Activated CD4-positive, alpha-beta T cell treated with anti-CD3 and anti-CD28 coated beads for 36 hours (primary cell): Measurements from ENCODE around the gene GALR3. TPM values are rescaled to one million over a fixed set of nuclear protein-coding genes. Genes with fewer than 3 reads are reported as not detected.
A peak's percentile ranks its signal among the peaks of the same experiment; 100 is the strongest.

ENCODE experiments used
- ATAC-seq: fragments of 200-7000 bp; cut with Tn5 transposase; one replicate; pipeline ENCODE4 v1.10.0; 2021; ENCODE audit warnings: mild to moderate bottlenecking, moderate library complexity
- CTCF ChIA-PET: fragments of 350-600 bp; sonication (Branson Sonifier 250); formaldehyde crosslinking; loops from one replicate; lab custom pipeline; 2021; ENCODE audit warnings: antibody characterized with exemption; lab: Charles Lee
- POLR2A ChIA-PET: fragments of 350-600 bp; sonication (Branson Sonifier 250); formaldehyde crosslinking; loops from one replicate; lab custom pipeline; 2021; ENCODE audit warnings: antibody characterized with exemption, inconsistent platforms; lab: Charles Lee
- DNase-seq: peaks from one replicate; pipeline ENCODE4 v3.0.0-alpha.2; 2020
- H3K27ac Mint-ChIP-seq: one replicate; pipeline ENCODE4 v1.8.0; 2021; ENCODE audit warnings: mixed read lengths
- H3K27me3 Mint-ChIP-seq: one replicate; pipeline ENCODE4 v1.8.0; 2021; ENCODE audit warnings: mixed read lengths
- H3K36me3 Mint-ChIP-seq: one replicate; pipeline ENCODE4 v1.8.0; 2021; ENCODE audit warnings: low read depth, mixed read lengths
- H3K4me1 Mint-ChIP-seq: one replicate; pipeline ENCODE4 v1.8.0; 2021; ENCODE audit warnings: mixed read lengths
- H3K4me3 Mint-ChIP-seq: one replicate; pipeline ENCODE4 v1.8.0; 2021; ENCODE audit warnings: mild to moderate bottlenecking, moderate library complexity, mixed read lengths
- H3K9me3 Mint-ChIP-seq: one replicate; pipeline ENCODE4 v1.8.0; 2021; ENCODE audit warnings: low read depth, mixed read lengths
- intact Hi-C, 2 experiments: fragments of 100-400 bp; cut with DNase I in 1 of 2; cut with micrococcal nuclease in 1 of 2; formaldehyde crosslinking; loops; one replicate each; pipeline versions ENCODE4 v1.14.2 to v1.15.1; 2022 to 2024; cut with DNase I, micrococcal nuclease
- total RNA-seq, 2 experiments: library from RNA; stranded (reverse); gene quantifications; one replicate each; pipeline ENCODE4 v1.2.3, GENCODE V29; 2021

The GALR3 gene
- total RNA-seq, 2 experiments from 2014 or later = 0.21 TPM; not detected in 1

DNA sequence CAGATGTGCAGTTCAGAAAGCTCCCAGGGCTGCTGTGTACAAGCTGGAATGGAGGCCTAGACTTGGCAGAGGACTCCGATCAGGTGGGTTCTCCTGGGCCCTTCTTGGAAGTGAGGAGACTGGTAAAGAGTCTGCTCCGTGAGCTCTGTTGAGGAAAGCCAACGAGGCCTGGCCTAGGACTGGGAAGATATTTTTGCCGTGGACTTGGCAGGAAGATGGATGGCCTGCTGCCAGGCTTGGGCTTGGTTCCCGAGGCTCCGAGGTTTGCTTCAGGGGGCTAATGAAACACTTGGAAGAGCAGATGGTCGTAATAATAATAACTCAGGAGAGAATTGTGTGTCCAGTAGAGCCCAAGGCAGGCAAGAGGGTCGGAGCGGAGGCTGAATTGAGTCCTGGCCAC, 3.9 kb downstream of the GALR3 start:
- H3K36me3 Mint-ChIP-seq = peaks cover 11% of the 10 kb centered on the region
- no peak overlapping the region for H3K4me3 Mint-ChIP-seq
- peaks cover 15% of the 10 kb centered on the region for H3K27me3 Mint-ChIP-seq
- DNase-seq (no peak), ATAC-seq (no peak)
- ChIA-PET POLR2A (no interaction called here), CTCF (no interaction called here)
- H3K4me1 Mint-ChIP-seq = no peaks in the 10 kb centered on the region
- intact Hi-C loops = no loop called here
- no peak overlapping the region for H3K27ac Mint-ChIP-seq
- H3K9me3 Mint-ChIP-seq = no peaks in the 10 kb centered on the region

DNA sequence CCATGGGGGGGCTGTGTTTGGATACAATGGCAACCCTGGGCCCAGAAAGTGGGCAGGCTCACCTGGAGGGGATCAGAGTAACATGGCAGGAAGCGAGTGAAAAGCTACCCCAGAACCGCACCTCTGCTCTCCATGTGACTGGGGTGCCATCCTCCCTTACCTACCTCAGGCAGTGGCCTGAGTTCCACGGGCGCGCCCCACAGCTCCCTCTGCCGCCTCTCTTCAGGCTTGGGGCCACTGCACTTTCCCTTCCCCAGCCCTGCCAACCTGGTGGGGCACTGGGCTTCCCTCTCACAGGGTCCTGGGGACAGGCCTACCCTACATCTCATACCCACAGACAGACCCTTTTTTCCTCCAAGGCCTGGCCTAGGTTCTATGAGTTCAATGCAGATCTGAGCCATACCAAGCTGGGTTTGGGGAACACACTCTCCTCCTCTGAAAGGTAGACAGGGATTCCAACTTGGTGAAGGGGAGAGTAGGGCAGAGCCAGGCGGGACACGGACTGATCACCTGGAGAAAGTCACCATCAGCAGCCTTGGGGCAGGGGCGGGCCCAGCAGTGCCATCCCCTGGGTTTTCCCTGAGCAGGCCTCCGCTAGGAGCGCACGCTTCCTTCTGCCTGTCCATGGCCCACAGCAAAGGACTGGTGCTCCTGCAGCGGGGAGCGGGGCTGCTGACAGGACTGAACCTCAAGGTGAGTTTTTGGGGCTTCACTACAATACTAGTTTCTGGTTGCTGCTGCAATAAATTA, 7.1 kb downstream of the GALR3 start:
- POLR2A ChIA-PET = no interaction called here

GRCh38 chr22:37831472-37831871, 8.3 kb downstream of the GALR3 start:
- CTCF ChIA-PET = no interaction called here
- Mint-ChIP-seq H3K27ac (no peak overlapping the region), H3K36me3 (peaks cover 17% of the 10 kb centered on the region), H3K4me1 (no peaks in the 10 kb centered on the region), H3K27me3 (no peaks in the 10 kb centered on the region), H3K9me3 (no peaks in the 10 kb centered on the region), H3K4me3 (no peak overlapping the region)
- DNase-seq (no peak), ATAC-seq (no peak)
- intact Hi-C loops = no loop called here
- POLR2A ChIA-PET = no interaction called here

More for the DNA sequence above, 7.1 kb downstream of the GALR3 start:
- peaks cover 17% of the 10 kb centered on the region for H3K36me3 Mint-ChIP-seq
- peaks cover 2% of the 10 kb centered on the region for H3K27me3 Mint-ChIP-seq
- DNase-seq (no peak), ATAC-seq (no peak)
- H3K9me3 Mint-ChIP-seq = no peaks in the 10 kb centered on the region
- H3K4me1 Mint-ChIP-seq = no peaks in the 10 kb centered on the region
- CTCF ChIA-PET = interaction anchor here (1.1 kb wide), 1 partner anchor 12 kb away, joined by 3 read pairs; no protein-coding TSS in a partner anchor
- H3K4me3 Mint-ChIP-seq = no peak overlapping the region
- intact Hi-C loops = no loop called here
- no peak overlapping the region for H3K27ac Mint-ChIP-seq

DNA sequence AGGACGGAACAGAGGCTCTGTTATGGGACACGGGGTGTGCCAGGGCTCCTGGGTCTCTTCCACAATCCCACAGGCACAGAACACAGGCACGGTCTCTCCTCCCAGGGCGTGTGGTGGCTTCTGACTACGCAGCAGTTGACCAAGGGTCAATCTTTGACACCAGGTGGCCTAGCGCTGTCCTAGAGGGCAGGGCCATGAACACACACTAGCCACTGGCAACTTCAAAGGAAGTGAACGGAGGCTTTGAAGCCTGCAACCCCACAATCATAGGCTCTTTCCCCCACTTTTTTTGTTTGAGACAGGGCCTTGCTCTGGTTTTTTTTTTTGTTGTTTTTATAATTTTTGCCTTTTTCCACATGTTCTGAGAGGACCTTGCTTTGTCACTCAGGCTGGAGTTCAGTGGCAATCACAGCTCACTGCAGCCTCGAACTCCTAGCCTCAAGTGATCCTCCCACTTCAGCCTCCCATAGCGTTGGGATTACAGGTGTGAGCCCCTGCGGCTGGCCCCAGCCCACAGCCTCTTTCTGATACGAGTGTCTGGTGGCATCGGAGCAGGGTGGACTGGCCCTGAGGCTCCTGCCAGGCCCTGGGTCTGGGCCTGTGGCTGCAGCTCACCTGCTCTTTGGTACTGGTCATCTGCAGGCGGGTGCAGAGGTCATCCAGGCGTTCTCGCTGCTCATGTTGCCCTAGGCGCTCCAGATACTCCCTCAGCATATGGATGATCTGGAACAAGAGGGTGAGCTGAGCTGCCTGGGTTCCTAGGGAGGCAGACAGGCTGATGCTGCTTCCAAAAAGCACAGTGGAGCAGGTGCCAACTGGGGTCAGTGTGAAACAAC, 9.1 kb downstream of the GALR3 start:
- POLR2A ChIA-PET = no interaction called here
- no peak overlapping the region for H3K27ac Mint-ChIP-seq
- H3K9me3 Mint-ChIP-seq = no peaks in the 10 kb centered on the region
- H3K36me3 Mint-ChIP-seq = peaks cover 21% of the 10 kb centered on the region
- CTCF ChIA-PET = no interaction called here
- H3K4me1 Mint-ChIP-seq = no peaks in the 10 kb centered on the region
- H3K27me3 Mint-ChIP-seq = no peaks in the 10 kb centered on the region
- intact Hi-C loops = no loop called here
- no peak overlapping the region for H3K4me3 Mint-ChIP-seq
- no peak for DNase-seq
- ATAC-seq = no peak

DNA sequence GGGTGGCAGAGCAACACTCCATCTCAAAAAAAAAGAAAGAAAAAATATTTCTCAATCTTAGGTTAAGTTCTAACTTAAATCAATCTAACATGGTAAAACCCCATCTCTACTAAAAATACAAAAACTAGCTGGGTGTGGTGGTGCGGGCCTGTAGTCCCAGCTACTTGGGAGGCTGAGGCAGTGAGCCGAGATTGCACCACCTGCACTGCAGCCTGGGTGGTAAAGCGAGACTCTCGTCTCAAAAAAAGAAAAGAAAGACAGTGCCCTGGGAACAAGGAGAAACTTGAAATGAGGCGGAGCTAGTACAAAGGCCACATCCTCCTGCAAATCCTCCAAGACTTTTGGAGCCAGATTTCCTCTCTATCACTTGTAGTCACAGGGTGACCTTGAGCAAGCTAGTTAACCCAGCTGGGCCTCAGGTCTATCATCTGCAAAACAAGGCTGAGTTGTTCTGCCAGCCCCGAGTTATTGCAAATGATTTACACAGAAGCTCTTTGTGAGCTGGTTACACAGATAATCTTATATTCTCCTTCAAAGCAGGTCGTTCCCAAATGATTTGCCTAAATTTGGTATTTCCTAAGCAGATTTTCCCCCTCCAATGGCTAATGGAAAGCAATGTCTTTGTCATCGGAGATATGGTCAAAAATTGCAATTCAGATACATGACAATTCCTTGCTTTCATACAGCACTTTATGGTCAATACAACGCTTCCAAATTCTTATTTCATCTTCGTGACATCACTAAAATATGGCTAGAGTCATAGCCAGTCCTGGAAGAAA, 19.0 kb downstream of the GALR3 start:
- Mint-ChIP-seq H3K27me3 (no peaks in the 10 kb centered on the region), H3K27ac (no peak overlapping the region), H3K9me3 (peaks cover 2% of the 10 kb centered on the region), H3K36me3 (peaks cover 10% of the 10 kb centered on the region), H3K4me3 (peak overlapping the region; percentile 83), H3K4me1 (peaks cover 16% of the 10 kb centered on the region)
- POLR2A ChIA-PET = interaction anchor here (0.6 to 0.7 kb wide), 2 partner anchors 20 to 342 kb away, joined by 3 to 8 read pairs; no protein-coding TSS in a partner anchor
- intact Hi-C loops = loop anchor here in 1 of 2 experiments (10.0 kb wide), 1 partner anchor 113 kb away; the partner anchor contains the start of genes C22orf23 and POLR2F
- no peak for ATAC-seq
- DNase-seq = no peak
- CTCF ChIA-PET = interaction anchor here (0.6 to 3.0 kb wide), 4 partner anchors 12 to 1046 kb away, joined by 3 to 18 read pairs (median 4); no protein-coding TSS in a partner anchor

GRCh38 chr22:37843741-37844089, 20.5 kb downstream of the GALR3 start:
- ChIA-PET CTCF (interaction anchor here (0.5 to 3.0 kb wide), 9 partner anchors 8 to 237 kb away, joined by 3 to 18 read pairs (median 4); partner anchors contain the start of gene PDXP), POLR2A (interaction anchor here (0.6 to 1.3 kb wide), 8 partner anchors 10 to 185 kb away, joined by 3 to 9 read pairs (median 4); partner anchors contain the start of genes C22orf23, GCAT and POLR2F)
- ATAC-seq (peak; percentile 30), DNase-seq (peak; percentile 70)
- Mint-ChIP-seq H3K4me3 (peak overlapping the region; percentile 83), H3K36me3 (peaks cover 15% of the 10 kb centered on the region), H3K27ac (peak overlapping the region; percentile 88), H3K27me3 (no peaks in the 10 kb centered on the region), H3K9me3 (peaks cover 2% of the 10 kb centered on the region), H3K4me1 (peaks cover 26% of the 10 kb centered on the region)
- intact Hi-C loops = loop anchor here (1.0 to 10.0 kb wide), 16 partner anchors 25 to 838 kb away; partner anchors contain the start of genes C22orf23 (in 2 of the 2), POLR2F (in 2 of the 2), DMC1 (in 1 of the 2) and GCAT (in 1 of the 2)

DNA sequence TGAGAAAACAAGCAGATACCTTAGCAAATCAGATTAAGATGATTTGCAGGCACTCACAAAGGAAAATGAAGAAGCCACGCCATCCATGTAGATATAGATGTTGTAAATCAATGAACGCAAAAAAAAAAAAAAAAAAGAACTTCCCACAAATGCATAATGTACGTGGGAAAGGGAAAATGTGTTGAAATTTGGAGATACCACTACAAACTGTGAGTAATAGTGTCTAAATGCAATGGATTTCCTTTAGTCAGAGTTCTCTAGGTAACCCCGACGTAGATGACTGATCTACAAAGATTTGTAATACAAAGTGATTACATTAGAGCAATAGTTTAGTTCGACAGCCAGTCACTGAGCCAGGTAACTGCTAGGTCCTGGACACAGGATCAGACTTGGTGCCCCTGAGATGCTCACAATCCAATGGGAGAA, 21.7 kb downstream of the GALR3 start:
- Mint-ChIP-seq H3K4me3 (peak overlapping the region; percentile 83), H3K27ac (peak overlapping the region; percentile 76), H3K27me3 (no peaks in the 10 kb centered on the region), H3K9me3 (peaks cover 2% of the 10 kb centered on the region), H3K36me3 (peaks cover 24% of the 10 kb centered on the region), H3K4me1 (peaks cover 31% of the 10 kb centered on the region)
- ChIA-PET CTCF (interaction anchor here (0.7 to 2.0 kb wide), 6 partner anchors 17 to 201 kb away, joined by 3 to 7 read pairs (median 4); no protein-coding TSS in a partner anchor), POLR2A (interaction anchor here (0.6 to 1.3 kb wide), 3 partner anchors 11 to 162 kb away, joined by 3 to 6 read pairs (median 4); no protein-coding TSS in a partner anchor)
- DNase-seq = no peak
- intact Hi-C loops = loop anchor here (1.0 to 10.0 kb wide), 19 partner anchors 27 to 836 kb away; partner anchors contain the start of genes C22orf23 (in 2 of the 2), GCAT (in 2 of the 2), POLR2F (in 2 of the 2) and CSNK1E (in 1 of the 2)
- no peak for ATAC-seq

- no peak overlapping the region for H3K4me3 Mint-ChIP-seq
- H3K36me3 Mint-ChIP-seq = peaks cover 36% of the 10 kb centered on the region
- no peak for DNase-seq
- POLR2A ChIA-PET = interaction anchor here (0.6 to 0.7 kb wide), 2 partner anchors 42 to 59 kb away, joined by 3 to 7 read pairs; partner anchors contain the start of gene MICALL1
- peaks cover 2% of the 10 kb centered on the region for H3K9me3 Mint-ChIP-seq
- CTCF ChIA-PET = interaction anchor here (0.6 to 2.9 kb wide), 2 partner anchors 17 to 1921 kb away, joined by 3 to 12 read pairs; no protein-coding TSS in a partner anchor
- intact Hi-C loops = loop anchor here (5.0 to 10.0 kb wide), 4 partner anchors 39 to 661 kb away; partner anchors contain the start of genes C22orf23 (in 1 of the 2), CSNK1E (in 1 of the 2), DDX17 (in 1 of the 2) and GCAT (in 1 of the 2)
- peaks cover 44% of the 10 kb centered on the region for H3K4me1 Mint-ChIP-seq
- no peaks in the 10 kb centered on the region for H3K27me3 Mint-ChIP-seq
- no peak for ATAC-seq
- H3K27ac Mint-ChIP-seq = no peak overlapping the region
These were observed 23.3 kb downstream of the GALR3 start for GRCh38 chr22:37846433-37846832.

- Mint-ChIP-seq H3K36me3 (peaks cover 45% of the 10 kb centered on the region), H3K4me1 (peaks cover 43% of the 10 kb centered on the region), H3K4me3 (peak overlapping the region; percentile 90), H3K27ac (peak overlapping the region; percentile 96), H3K9me3 (peaks cover 2% of the 10 kb centered on the region), H3K27me3 (no peaks in the 10 kb centered on the region)
- intact Hi-C loops = loop anchor here (1.0 to 10.0 kb wide), 13 partner anchors 15 to 659 kb away; partner anchors contain the start of genes C22orf23 (in 2 of the 2), GCAT (in 2 of the 2), POLR2F (in 2 of the 2) and CSNK1E (in 1 of the 2)
- ATAC-seq (no peak), DNase-seq (peak; percentile 62)
- CTCF ChIA-PET = interaction anchor here (0.6 to 1.6 kb wide), 3 partner anchors 12 to 914 kb away, joined by 3 to 7 read pairs (median 3); no protein-coding TSS in a partner anchor
- POLR2A ChIA-PET = no interaction called here
These were observed 25.5 kb downstream of the GALR3 start for GRCh38 chr22:37848587-37849088.
